ENCODE results near the gene MDGA2.

DNA sequence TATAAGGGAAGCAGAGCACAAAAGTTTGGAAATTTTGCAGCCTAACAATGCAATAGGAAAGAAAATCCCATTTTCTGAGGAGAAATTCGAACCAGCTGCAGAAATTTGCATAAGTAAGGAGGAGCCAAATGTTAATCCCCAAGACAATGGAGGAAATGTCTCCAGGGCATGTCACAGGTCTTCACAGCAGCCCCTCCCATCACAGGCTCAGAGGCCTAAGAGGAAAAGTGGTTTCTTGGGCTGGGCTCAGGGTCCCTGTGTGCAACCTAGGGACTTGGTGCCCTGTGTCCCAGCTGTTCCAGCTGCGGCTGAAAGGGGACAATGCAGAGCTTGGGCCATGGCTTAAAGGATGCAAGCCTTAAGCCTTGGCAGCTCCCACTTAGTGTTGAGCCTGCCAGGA, 190.0 kb downstream of the MDGA2 start:
- no peak for TF ChIP-seq TAF1 (IDR thresholded peaks at IDR 0.05; ENCODE audit: low read depth)
- no peak for TF ChIP-seq RAD21 (IDR thresholded peaks at IDR 0.05; ENCODE audit: low read depth)
- no peak for TF ChIP-seq EP300 (IDR thresholded peaks at IDR 0.05; ENCODE audit: borderline replicate concordance)
- TF ChIP-seq EGR1 (IDR thresholded peaks at IDR 0.05), result no peak
- TF ChIP-seq, protein P1, sequence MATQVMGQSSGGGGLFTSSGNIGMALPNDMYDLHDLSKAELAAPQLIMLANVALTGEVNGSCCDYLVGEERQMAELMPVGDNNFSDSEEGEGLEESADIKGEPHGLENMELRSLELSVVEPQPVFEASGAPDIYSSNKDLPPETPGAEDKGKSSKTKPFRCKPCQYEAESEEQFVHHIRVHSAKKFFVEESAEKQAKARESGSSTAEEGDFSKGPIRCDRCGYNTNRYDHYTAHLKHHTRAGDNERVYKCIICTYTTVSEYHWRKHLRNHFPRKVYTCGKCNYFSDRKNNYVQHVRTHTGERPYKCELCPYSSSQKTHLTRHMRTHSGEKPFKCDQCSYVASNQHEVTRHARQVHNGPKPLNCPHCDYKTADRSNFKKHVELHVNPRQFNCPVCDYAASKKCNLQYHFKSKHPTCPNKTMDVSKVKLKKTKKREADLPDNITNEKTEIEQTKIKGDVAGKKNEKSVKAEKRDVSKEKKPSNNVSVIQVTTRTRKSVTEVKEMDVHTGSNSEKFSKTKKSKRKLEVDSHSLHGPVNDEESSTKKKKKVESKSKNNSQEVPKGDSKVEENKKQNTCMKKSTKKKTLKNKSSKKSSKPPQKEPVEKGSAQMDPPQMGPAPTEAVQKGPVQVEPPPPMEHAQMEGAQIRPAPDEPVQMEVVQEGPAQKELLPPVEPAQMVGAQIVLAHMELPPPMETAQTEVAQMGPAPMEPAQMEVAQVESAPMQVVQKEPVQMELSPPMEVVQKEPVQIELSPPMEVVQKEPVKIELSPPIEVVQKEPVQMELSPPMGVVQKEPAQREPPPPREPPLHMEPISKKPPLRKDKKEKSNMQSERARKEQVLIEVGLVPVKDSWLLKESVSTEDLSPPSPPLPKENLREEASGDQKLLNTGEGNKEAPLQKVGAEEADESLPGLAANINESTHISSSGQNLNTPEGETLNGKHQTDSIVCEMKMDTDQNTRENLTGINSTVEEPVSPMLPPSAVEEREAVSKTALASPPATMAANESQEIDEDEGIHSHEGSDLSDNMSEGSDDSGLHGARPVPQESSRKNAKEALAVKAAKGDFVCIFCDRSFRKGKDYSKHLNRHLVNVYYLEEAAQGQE (IDR thresholded peaks at IDR 0.05; ENCODE audit: low read depth), result no peak
- TF ChIP-seq TCF12 (IDR thresholded peaks at IDR 0.05; ENCODE audit: low read depth), result no peak
